Fibroblast of the aortic adventitia (primary cell): Measurements from ENCODE around the gene TUBB4B. TPM values are rescaled to one million over a fixed set of nuclear protein-coding genes. Genes with fewer than 3 reads are reported as not detected.

Experiments
- DNase-seq: peaks from one replicate; pipeline ENCODE4 v3.0.0-alpha.2; 2010; ENCODE audit warnings: low read depth
- H3K4me3 ChIP-seq: 2 replicates; pipeline ENCODE4 v1.5.1; 2011; ENCODE audit warnings: low read depth, mild to moderate bottlenecking, control low read depth, low read length, moderate library complexity
- total RNA-seq: library from RNA; depleted of rRNA; stranded (reverse); fragments of >200 nt; gene quantifications from 2 replicates; pipeline ENCODE4 v1.2.3, GENCODE V29; 2012; ENCODE audit warnings: low replicate concordance
- TF ChIP-seq, protein P1 (sequence below): IDR thresholded peaks from 2 replicates; pipeline ENCODE4 v1.5.1; 2011; ENCODE audit warnings: mild to moderate bottlenecking, low read length, control low read depth, inconsistent platforms; ENCODE audit not compliant: insufficient read depth

The TUBB4B gene
- total RNA-seq, 1 donor: 195 TPM

- DNase-seq: no peak
- no peak overlapping the region for H3K4me3 ChIP-seq
- TF ChIP-seq, protein P1, sequence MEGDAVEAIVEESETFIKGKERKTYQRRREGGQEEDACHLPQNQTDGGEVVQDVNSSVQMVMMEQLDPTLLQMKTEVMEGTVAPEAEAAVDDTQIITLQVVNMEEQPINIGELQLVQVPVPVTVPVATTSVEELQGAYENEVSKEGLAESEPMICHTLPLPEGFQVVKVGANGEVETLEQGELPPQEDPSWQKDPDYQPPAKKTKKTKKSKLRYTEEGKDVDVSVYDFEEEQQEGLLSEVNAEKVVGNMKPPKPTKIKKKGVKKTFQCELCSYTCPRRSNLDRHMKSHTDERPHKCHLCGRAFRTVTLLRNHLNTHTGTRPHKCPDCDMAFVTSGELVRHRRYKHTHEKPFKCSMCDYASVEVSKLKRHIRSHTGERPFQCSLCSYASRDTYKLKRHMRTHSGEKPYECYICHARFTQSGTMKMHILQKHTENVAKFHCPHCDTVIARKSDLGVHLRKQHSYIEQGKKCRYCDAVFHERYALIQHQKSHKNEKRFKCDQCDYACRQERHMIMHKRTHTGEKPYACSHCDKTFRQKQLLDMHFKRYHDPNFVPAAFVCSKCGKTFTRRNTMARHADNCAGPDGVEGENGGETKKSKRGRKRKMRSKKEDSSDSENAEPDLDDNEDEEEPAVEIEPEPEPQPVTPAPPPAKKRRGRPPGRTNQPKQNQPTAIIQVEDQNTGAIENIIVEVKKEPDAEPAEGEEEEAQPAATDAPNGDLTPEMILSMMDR: no peak
Observed at GRCh38 chr9:137212520-137212919, 28.6 kb upstream of the TUBB4B start.

GRCh38 chr9:137213160-137214060 lies 27.7 kb upstream of the TUBB4B start:
- H3K4me3 ChIP-seq: no peak overlapping the region
- DNase-seq: no peak
- TF ChIP-seq, protein P1: no peak

- TF ChIP-seq, protein P1: no peak
- H3K4me3 ChIP-seq: no peak overlapping the region
- DNase-seq: no peak
Observed at GRCh38 chr9:137214620-137215019, 26.5 kb upstream of the TUBB4B start.

- DNase-seq: no peak
- no peak overlapping the region for H3K4me3 ChIP-seq
- TF ChIP-seq, protein P1: no peak
Observed at GRCh38 chr9:137215196-137215986, 25.7 kb upstream of the TUBB4B start.

DNA sequence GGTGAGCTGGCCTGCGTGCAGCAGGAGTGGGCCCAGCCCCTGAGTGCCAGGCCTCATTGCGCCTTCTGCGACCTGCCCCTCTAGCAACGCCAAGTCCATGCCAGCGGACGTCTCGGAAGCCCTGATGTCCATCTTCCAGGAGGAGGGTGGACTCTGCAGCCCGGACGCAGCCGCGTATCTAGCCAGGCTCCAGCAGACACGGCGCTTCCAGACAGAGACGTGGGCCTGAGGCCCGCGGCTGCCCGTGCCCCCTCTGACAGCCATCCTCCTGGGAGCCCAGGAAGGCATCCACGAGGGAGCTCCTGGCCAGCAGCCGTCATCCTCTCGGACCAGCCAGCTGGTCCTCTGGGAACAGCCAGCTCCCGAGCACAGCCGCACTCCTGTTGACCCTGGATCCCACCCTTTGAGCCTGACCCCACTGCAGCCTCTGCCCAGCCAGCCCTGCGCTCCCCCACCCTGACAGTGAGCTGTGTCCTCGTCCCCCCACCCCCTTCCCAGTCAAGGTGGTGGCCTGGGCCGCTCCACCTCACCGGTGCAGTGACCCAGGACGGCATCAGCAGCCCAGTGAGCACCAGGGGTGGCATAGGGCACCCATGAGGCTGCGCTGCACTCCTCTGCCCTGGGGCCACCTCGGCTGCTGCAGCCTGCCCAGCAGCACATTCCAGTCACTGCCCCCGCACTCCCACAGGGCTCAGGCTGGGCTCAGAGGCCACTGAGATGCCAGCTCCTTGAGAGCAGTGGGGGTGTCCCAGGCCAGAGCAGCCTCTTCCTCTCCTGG lies 24.7 kb upstream of the TUBB4B start:
- no peak for DNase-seq
- H3K4me3 ChIP-seq: no peak overlapping the region
- TF ChIP-seq, protein P1: no peak

- peak overlapping the region; percentile 28 for H3K4me3 ChIP-seq
- peak; percentile 24 for DNase-seq
- TF ChIP-seq, protein P1: no peak
Observed at GRCh38 chr9:137217276-137218211, 23.5 kb upstream of the TUBB4B start.
